Panc1 (cell line): ENCODE measurements around the gene KCNH1. TPM values are rescaled to one million over a fixed set of nuclear protein-coding genes. Genes with fewer than 3 reads are reported as not detected.

Experiments
- ATAC-seq: fragments of 200-7000 bp; cut with Tn5 transposase; 2 replicates; pipeline ENCODE4 v1.9.1; 2020; ENCODE audit warnings: mild to moderate bottlenecking, moderate library complexity
- BruUV-seq: library from RNA; stranded (reverse); fragments of 400-500 nt; replicated peaks from 2 replicates; lab custom pipeline; 2021; lab: Mats Ljungman, UMichigan
- CTCF ChIA-PET: fragments of 300-600 bp; sonication (Branson Sonifier 250); formaldehyde crosslinking; loops from one replicate; lab custom pipeline; 2022; ENCODE audit warnings: antibody characterized with exemption; lab: Charles Lee
- POLR2A ChIA-PET: fragments of 300-600 bp; sonication (Branson Sonifier 250); formaldehyde crosslinking; loops from one replicate; lab custom pipeline; 2022; ENCODE audit warnings: antibody characterized with exemption; lab: Charles Lee
- DNase-seq: peaks from one replicate; pipeline ENCODE4 v3.0.0-alpha.2; 2010; ENCODE audit warnings: low read depth, low spot score
- H3K27ac ChIP-seq: 2 replicates; pipeline ENCODE4 v1.5.1; 2011; ENCODE audit warnings: mild to moderate bottlenecking, low read length, inconsistent platforms
- H3K27me3 ChIP-seq: fragments of 200-500 bp; sonication (Bioruptor generic); 2 replicates; pipeline ENCODE4 v1.6.0; 2014; ENCODE audit warnings: low read length, inconsistent platforms; ENCODE audit not compliant: control insufficient read depth, insufficient read depth
- H3K36me3 ChIP-seq: fragments of 200-500 bp; sonication (Bioruptor generic); 2 replicates; pipeline ENCODE4 v1.5.1; 2014; ENCODE audit warnings: inconsistent platforms, mild to moderate bottlenecking, low read length, moderate library complexity; ENCODE audit not compliant: control insufficient read depth, insufficient read depth
- H3K4me1 ChIP-seq: 2 replicates; pipeline ENCODE4 v1.5.1; 2011; ENCODE audit warnings: inconsistent platforms, mild to moderate bottlenecking, low read length, moderate library complexity; ENCODE audit not compliant: control insufficient read depth, insufficient read depth
- H3K4me3 ChIP-seq, 2 experiments: 2 replicates each; pipeline ENCODE4 v1.5.1; 2011 to 2012; ENCODE audit warnings: low read depth in 2 of 2, low read length in 2 of 2, mild to moderate bottlenecking in 2 of 2, inconsistent platforms in 1 of 2, moderate library complexity in 1 of 2
- H3K9me3 ChIP-seq: fragments of 200-500 bp; sonication (Bioruptor generic); 2 replicates; pipeline ENCODE4 v1.5.1; 2014; ENCODE audit warnings: low read depth, mild to moderate bottlenecking, inconsistent platforms, low read length, moderate library complexity; ENCODE audit not compliant: control insufficient read depth, insufficient read depth
- CTCF ChIP-seq: fragments of 450-650 bp; IDR thresholded peaks from 2 replicates; pipeline ENCODE4 v1.5.1; 2017; ENCODE audit warnings: mild to moderate bottlenecking
- POLR2AphosphoS5 ChIP-seq: IDR thresholded peaks from 2 replicates; pipeline ENCODE4 v1.6.1; 2012; ENCODE audit warnings: mild to moderate bottlenecking, low read depth, low read length, moderate library complexity
- REST ChIP-seq, 2 experiments: IDR thresholded peaks; 2 replicates each; pipeline ENCODE4 v1.6.1; 2011 to 2012; ENCODE audit warnings: low read depth in 2 of 2, control low read depth in 1 of 2, low read length in 1 of 2, mild to moderate bottlenecking in 1 of 2, moderate library complexity in 1 of 2; ENCODE audit not compliant: insufficient read depth in 1 of 2
- SIN3A ChIP-seq: IDR thresholded peaks from 2 replicates; pipeline ENCODE4 v1.6.1; 2012; ENCODE audit warnings: low read depth, mild to moderate bottlenecking, low read length, moderate library complexity, borderline replicate concordance; ENCODE audit not compliant: insufficient read depth
- TCF7L2 ChIP-seq: IDR thresholded peaks from 2 replicates; pipeline ENCODE4 v1.6.1; 2011; ENCODE audit warnings: mild to moderate bottlenecking, low read depth, low read length, inconsistent platforms
- in situ Hi-C: cut with HindIII; loops from 2 replicates; pipeline ENCODE4 v1.10.0; 2016; ENCODE audit warnings: low sequenced_read_pairs, low pct_unique_long_range_greater_than_20kb
- intact Hi-C: fragments of 100-400 bp; cut with micrococcal nuclease; formaldehyde crosslinking; loops from one replicate; pipeline ENCODE4 v1.10.0; 2022; ENCODE audit not compliant: unreplicated experiment
- total RNA-seq: library from RNA; stranded (reverse); gene quantifications from one replicate; pipeline ENCODE4 v1.2.1, GENCODE V29; 2021; ENCODE audit not compliant: unreplicated experiment

KCNH1 gene
- total RNA-seq, 1 experiment from 2014 or later: not detected

GRCh38 chr1:210912752-210913151 lies 221.2 kb downstream of the KCNH1 start:
- no peaks in the 10 kb centered on the region for H3K27me3 ChIP-seq
- no peak overlapping the region for H3K27ac ChIP-seq
- intact Hi-C loops: no loop called here
- ChIA-PET POLR2A (no interaction called here), CTCF (no interaction called here)
- no peaks in the 10 kb centered on the region for H3K36me3 ChIP-seq
- ATAC-seq (no peak), DNase-seq (no peak)
- no peak overlapping the region for H3K4me3 ChIP-seq
- no peaks in the 10 kb centered on the region for H3K9me3 ChIP-seq
- no peak for TF ChIP-seq CTCF
- TF ChIP-seq TCF7L2: no peak
- no peak for TF ChIP-seq SIN3A
- TF ChIP-seq POLR2AphosphoS5: no peak
- TF ChIP-seq REST (IDR thresholded peaks at IDR 0.05; ENCODE audit: insufficient read depth in 1 of 2, low read depth in 2 of 2, low read length in 1 of 2): no peak
- BruUV-seq: no TSS peak
- in situ Hi-C loops: no loop called here
- no peaks in the 10 kb centered on the region for H3K4me1 ChIP-seq

GRCh38 chr1:210910020-210910575 lies 223.8 kb downstream of the KCNH1 start:
- no peaks in the 10 kb centered on the region for H3K36me3 ChIP-seq
- no peak overlapping the region for H3K4me3 ChIP-seq
- intact Hi-C loops (no loop called here), in situ Hi-C loops (no loop called here)
- no TSS peak for BruUV-seq
- H3K27ac ChIP-seq: no peak overlapping the region
- ChIA-PET CTCF (no interaction called here), POLR2A (no interaction called here)
- H3K9me3 ChIP-seq: no peaks in the 10 kb centered on the region
- no peaks in the 10 kb centered on the region for H3K27me3 ChIP-seq
- TF ChIP-seq POLR2AphosphoS5 (no peak), SIN3A (no peak), TCF7L2 (no peak), CTCF (no peak), REST (IDR thresholded peaks at IDR 0.05; ENCODE audit: insufficient read depth in 1 of 2, low read depth in 2 of 2, low read length in 1 of 2) (no peak)
- H3K4me1 ChIP-seq: no peaks in the 10 kb centered on the region
- no peak for DNase-seq
- ATAC-seq: no peak
